GM21390 (cell line): ENCODE results near the gene AKAP6.

Experiments
- ATAC-seq: cut with Tn5 transposase; IDR thresholded peaks from one replicate; pipeline ENCODE4 v1.9.1; 2021; ENCODE audit not compliant: unreplicated experiment

Gene AKAP6

DNA sequence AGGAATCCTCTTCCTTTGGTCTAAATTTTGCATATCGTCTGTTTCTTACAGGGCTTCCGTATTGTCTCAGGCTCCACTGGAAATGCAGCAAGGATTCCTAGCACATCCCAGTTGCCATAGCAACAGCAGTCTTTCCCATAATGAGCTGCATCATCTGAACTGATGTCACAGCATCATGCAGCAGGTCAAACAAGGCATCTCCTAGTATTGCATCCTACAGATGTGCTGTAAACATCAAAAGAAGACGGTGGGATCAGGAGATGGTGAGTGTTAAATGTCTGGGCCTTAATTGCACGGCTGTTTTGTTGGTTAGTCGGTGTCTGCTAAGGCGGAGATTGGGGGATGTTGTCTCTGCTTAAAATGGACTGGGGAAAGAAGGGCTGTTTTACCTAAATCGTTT lies at the start of gene AKAP6:
AKAP6 (plus strand) TSS at position 153 of the 400 bp plus-strand sequence. CDS start 104,196 bp downstream, outside the sequence.
- no peak for ATAC-seq

GRCh38 chr14:32286602-32287001 lies 42.5 kb upstream of the AKAP6 start:
- no peak for ATAC-seq

DNA sequence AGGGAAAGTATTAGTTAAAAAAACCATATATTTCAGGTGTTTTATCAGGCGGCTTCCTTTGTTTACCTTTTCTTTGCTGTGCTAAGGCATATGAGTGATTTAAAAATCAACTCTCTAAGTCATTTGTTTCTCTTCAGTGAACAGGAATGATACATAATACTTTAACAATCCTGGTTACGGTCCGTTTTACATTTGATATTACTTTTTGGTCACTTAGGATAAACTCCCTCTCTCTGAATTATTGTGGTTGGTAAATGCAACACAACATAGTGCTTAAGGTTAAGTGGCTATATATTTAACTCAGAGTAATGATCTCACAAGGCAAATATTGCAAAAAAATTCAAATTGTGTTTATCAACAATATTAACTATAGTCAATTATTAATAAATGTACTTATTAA lies 32.7 kb upstream of the AKAP6 start:
- no peak for ATAC-seq

DNA sequence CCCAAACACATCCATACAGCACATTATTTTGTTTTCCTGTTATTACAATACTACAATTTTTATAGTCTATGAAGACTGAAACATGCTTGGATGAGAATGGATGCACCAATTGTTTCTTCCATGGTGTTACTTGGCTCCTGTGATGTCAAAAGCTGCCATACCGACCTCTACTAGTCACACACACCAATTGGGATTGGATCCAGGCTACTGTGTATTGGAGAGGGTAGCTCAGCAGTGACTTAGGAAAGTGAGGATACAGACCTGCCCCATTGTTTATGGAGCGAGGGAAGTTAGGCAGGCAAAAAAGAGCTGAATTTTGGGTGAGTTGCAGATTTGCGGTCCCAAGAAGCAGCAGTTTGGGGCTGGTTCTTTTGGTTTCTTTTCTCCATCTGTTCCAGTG lies 30.8 kb upstream of the AKAP6 start:
- ATAC-seq, result no peak

DNA sequence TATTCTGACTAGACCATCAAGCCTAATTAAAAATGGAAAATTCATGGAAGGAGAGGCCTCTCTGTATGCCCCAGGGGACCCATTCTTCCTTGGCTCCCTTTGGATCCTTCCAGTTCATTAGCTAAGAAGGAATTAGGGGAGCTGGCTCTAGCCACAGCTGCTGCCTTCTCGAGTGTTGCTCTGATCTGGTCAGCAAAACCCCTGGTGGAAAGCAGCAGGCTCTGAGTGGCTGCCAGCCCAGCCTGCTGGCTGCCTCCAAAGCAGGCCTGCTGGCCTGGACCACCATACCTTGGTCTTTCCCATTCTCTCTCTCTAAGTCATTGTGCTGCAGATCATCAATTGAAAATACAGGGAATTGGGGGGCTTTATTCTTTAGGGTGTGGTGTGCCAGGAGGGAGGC lies 29.0 kb upstream of the AKAP6 start:
- no peak for ATAC-seq

DNA sequence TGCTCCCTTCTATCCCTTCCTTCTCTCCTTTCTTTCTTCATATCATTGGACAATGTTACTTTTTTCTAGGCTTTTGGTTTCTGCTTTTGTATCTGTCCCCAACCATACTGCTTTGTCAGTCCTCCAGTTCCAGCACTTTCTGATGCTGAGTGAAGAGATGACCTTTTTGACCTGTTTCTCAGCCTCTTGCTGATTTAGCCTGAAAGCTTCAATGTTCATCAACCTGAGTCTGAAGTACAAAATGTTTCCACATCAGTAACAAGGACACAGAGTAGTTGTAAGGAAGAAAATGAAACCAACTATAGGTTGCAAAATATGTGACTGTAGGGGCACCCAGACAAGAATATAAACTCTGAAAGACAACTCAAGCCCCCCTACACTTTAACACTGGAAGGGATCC lies 25.2 kb upstream of the AKAP6 start:
- ATAC-seq, result no peak

- ATAC-seq, result no peak
These were observed 24.8 kb upstream of the AKAP6 start for GRCh38 chr14:32304296-32304695.

DNA sequence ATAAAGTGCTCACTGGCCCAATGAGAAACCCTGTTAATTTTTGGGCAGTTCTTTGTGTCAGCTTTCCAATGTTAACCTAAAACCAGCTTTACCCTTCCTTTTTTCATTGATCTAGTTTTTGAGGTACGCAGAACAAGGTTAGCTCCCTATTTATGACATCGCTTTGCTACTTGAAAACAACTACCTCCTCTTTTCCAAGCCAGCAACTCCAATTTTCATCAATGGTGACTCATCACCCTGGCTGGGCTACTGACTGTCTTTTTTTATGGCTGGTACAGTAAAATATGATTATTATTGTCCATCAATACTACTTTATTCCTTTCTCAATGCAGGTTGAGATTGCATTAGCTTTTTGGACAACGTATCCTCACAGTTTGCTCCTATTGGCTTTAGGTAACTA lies 22.5 kb upstream of the AKAP6 start:
- no peak for ATAC-seq

DNA sequence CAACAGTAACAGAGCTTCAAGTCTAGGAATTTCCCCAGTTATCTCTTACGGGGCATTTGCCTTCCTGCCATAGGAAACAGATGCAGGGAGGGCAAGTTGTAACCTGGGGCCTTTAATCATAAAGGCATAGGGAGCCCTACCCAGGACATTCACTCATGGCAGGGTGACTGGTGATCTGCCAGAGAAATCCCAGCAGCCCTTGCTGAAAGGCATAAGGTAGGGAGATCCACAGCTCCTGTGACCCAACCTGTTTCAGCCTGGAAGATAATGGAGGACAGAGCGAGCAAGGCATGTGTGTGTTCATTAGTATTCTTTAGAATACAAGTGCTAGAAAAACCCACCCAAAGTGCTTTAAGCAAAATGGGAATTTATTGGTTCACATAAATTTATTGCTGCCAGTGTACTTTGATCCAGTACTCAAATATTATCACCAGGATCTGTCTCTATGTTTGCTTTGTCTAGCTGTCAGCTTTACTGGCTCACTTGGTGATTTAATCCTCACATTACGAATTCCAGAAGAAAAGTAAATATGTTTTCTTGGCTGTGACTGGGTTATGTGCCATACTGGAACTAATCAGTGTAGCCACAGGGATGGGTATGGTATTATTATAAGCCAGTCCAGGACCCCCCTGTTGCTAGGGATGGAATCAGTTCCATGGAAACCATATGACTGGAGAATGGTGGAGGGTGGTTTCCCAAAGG lies 21.1 kb upstream of the AKAP6 start:
- no peak for ATAC-seq

DNA sequence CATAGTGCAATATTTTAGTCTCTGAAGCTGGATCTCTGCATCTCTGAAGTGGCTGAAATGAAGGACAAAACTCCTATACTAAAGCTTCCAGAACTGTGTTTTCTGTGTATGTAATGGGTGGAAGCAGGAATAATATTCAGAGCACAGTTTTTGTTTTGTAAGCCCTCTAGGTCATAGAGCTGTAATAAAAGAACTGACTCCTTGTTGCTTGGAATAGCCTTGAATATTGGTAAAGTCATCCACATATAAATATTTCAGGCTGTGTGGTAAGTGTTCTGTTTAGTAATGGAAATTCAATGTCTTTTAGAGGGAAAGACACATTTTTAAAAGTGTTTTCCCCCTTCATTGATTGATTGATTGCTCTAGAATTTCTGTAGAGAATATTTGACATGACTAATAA lies 18.2 kb upstream of the AKAP6 start:
- no peak for ATAC-seq

GRCh38 chr14:32311294-32312009 lies 17.6 kb upstream of the AKAP6 start:
- no peak for ATAC-seq

DNA sequence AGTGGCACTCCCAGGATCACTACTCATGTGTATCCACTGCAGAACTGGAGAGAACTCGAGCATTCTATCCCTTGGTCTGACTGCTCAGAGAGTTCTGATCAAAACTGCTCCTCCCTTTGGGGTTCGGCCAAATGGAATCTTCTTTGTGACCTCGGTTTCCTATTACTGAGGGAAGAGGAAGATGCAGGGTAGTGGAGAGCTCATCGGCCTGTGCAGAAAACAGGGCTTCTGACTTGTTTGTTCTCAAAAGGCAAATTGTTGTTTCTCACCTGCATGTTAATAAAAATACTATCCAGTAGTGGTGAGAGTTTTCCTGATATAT lies 17.1 kb upstream of the AKAP6 start:
- no peak for ATAC-seq

GRCh38 chr14:32313844-32314376 lies 15.2 kb upstream of the AKAP6 start:
- ATAC-seq, result no peak

- ATAC-seq, result no peak
These were observed 10.9 kb upstream of the AKAP6 start for GRCh38 chr14:32318087-32318795.

- no peak for ATAC-seq
These were observed 9.6 kb upstream of the AKAP6 start for GRCh38 chr14:32319368-32320049.

- ATAC-seq, result no peak
These were observed 4.5 kb upstream of the AKAP6 start for GRCh38 chr14:32324601-32325000.

DNA sequence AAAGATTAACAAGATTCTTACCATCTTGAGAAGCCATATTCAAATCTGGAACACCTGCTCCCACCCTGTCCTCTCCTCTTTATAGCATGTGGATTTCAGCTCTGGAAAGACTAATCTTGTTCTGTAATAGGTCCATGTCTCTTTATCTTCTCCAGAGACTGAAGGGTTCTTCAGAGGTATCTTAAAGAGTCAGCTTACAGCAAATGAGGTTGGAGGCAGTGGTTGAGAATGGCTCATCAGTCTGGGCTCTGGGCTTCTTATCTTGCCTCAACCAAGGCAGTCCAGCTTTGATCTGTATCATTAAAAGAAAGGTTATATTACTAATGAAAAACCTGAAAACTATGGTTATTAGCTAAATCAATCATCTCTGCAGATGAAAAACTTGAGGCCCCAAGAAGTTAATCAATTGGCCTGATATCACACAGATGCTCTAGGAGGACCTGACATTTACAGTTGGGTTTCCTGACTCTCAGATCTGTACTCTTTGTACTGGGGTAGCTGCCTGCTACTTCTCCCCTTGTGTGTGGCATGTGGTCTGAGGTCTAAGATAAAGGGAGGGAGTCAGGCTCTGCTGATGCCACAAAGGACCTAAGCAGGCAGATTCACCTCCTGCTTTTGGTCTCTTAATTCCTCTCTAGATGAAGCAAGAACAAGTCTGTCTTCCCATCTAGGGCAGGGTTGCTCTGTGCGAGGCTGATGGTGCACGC lies 1.7 kb upstream of the AKAP6 start:
- no peak for ATAC-seq

- no peak for ATAC-seq
These were observed 690 bp downstream of the AKAP6 start for GRCh38 chr14:32329690-32330285.

GRCh38 chr14:32330351-32331111 lies 1.4 kb downstream of the AKAP6 start:
- no peak for ATAC-seq

DNA sequence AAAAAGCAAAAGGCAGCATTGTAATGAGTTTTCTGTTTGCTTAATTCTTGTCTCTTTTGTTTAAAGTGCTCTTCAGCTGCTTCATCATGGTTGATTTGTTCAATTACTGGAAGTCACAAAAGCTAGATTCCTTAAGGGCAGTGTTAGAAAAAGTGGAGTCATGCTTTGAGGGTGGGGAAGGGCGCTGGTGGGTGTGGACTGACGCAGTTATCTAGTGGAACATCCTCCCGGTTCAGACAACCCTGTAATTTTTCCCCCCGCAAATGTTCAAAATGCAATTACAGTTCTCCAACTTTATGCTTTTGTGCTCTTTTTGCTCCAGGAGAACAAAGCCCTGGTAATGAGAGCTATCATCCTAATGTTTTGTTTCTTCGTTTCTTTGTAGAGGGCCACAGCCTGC lies 2.1 kb downstream of the AKAP6 start:
- ATAC-seq, result no peak
